Astrocyte (in vitro differentiated cells and primary cell): Measurements from ENCODE around the gene GALNT2.

ENCODE experiments used
- EZH2 ChIP-seq: IDR thresholded peaks from 2 replicates; pipeline ENCODE4 v1.6.1; 2012; ENCODE audit warnings: mild to moderate bottlenecking, low read length, inconsistent platforms; ENCODE audit not compliant: insufficient read depth
- TF ChIP-seq, protein P1 (sequence below): IDR thresholded peaks from 2 replicates; pipeline ENCODE4 v1.5.1; 2011; ENCODE audit warnings: low read depth, mild to moderate bottlenecking, inconsistent platforms, low read length, moderate library complexity; ENCODE audit not compliant: insufficient read depth

DNA sequence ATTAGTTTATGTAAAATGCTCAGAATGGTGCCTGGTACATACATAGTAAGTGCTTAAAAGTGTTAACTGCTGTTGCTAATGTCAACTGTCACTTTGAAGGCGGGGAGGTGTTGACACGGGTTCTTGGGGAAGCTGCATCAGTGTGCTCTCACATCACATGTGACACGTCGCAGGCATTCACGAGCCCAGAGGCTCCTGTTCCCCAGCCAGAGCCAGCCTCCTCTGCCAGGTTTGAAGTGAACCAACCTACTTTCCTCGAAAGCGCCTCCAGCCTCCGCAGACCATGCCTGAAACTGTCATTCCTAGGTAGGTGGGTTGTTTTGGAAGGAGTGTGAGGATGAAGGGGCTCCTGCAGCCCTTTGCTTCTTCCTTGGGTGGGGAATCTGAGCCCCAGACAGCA lies 13.8 kb downstream of the GALNT2 start:
- TF ChIP-seq, protein P1, sequence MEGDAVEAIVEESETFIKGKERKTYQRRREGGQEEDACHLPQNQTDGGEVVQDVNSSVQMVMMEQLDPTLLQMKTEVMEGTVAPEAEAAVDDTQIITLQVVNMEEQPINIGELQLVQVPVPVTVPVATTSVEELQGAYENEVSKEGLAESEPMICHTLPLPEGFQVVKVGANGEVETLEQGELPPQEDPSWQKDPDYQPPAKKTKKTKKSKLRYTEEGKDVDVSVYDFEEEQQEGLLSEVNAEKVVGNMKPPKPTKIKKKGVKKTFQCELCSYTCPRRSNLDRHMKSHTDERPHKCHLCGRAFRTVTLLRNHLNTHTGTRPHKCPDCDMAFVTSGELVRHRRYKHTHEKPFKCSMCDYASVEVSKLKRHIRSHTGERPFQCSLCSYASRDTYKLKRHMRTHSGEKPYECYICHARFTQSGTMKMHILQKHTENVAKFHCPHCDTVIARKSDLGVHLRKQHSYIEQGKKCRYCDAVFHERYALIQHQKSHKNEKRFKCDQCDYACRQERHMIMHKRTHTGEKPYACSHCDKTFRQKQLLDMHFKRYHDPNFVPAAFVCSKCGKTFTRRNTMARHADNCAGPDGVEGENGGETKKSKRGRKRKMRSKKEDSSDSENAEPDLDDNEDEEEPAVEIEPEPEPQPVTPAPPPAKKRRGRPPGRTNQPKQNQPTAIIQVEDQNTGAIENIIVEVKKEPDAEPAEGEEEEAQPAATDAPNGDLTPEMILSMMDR: no peak
- TF ChIP-seq EZH2: no peak
